Measurements from ENCODE around the gene BAK1. TPM values are rescaled to one million over a fixed set of nuclear protein-coding genes. Genes with fewer than 3 reads are reported as not detected.
"Not testable (repeated sequence)": the region's sequence is repeated elsewhere in the genome, so short reads cannot be mapped to it uniquely, and the experiment has no call there.

BAK1 gene
- total RNA-seq, 1 donor from 2014 or later, result 18.6 TPM

GRCh38 chr6:33570806-33571636 lies 9.1 kb downstream of the BAK1 start:
- TF ChIP-seq, protein P1, sequence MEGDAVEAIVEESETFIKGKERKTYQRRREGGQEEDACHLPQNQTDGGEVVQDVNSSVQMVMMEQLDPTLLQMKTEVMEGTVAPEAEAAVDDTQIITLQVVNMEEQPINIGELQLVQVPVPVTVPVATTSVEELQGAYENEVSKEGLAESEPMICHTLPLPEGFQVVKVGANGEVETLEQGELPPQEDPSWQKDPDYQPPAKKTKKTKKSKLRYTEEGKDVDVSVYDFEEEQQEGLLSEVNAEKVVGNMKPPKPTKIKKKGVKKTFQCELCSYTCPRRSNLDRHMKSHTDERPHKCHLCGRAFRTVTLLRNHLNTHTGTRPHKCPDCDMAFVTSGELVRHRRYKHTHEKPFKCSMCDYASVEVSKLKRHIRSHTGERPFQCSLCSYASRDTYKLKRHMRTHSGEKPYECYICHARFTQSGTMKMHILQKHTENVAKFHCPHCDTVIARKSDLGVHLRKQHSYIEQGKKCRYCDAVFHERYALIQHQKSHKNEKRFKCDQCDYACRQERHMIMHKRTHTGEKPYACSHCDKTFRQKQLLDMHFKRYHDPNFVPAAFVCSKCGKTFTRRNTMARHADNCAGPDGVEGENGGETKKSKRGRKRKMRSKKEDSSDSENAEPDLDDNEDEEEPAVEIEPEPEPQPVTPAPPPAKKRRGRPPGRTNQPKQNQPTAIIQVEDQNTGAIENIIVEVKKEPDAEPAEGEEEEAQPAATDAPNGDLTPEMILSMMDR (conservative IDR thresholded peaks at IDR 0.05; ENCODE audit: low read depth, low read length), result no peak
- H3K4me3 ChIP-seq (ENCODE audit: low read depth, low read length), result peak overlapping the region; percentile 58
- no peak for DNase-seq (ENCODE audit: low read depth)

DNA sequence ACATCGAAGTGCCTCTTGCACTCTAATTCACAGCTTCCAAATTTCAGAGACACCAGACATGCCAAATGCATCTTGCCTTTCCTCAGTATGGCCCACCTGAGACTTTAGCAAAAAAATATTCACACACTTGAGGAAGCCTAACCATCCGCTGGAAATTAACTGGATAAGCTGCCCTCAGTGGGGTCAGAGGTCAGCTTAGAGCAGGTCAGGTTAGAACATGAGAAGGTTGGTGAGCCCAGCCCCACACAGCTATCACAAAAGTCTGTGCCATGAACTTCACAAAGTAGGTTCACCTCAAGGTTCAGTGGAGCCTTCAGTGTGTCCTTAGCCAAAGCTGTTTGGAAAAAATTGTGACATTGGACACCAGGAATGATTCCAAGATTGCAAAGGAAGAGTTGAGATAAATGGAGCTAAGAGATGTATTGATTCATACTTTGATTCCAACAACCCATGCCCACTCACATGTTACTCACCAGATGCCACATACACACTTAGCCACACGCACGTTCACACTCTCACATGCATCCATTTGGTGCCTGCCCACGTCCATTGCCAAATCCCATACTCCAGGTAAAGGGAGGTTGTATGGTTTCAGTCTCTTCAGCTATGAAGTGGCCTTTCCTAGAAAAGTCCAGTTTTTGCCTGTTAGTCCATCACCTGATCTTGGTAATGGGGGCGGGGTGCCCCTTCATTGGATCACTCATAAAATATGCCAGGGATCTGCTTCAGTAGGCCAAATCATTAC lies 11.1 kb downstream of the BAK1 start:
- no peak overlapping the region for H3K4me3 ChIP-seq (ENCODE audit: low read depth, low read length)
- TF ChIP-seq, protein P1 (conservative IDR thresholded peaks at IDR 0.05; ENCODE audit: low read depth, low read length), result no peak
- DNase-seq (ENCODE audit: low read depth), result no peak

DNA sequence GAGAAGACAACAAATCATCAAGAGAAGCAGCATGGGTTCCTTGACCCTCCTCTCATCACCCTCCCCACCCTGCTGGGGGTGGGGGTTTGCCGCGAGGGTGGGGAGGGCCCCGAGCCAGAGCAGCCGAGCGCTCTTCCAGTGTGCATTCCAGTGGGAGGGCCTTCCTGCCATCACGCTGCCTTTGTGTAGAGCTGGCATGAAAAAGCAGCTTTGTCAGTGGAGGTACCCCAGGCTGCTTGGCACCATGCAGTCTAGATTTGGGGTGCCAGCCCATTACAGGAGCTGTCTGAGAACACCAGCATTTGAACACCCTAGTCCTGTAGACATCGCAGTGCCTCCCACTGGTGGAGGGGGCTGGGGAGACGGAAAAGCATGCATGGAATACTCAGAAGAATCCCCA lies 12.2 kb downstream of the BAK1 start:
- no peak overlapping the region for H3K4me3 ChIP-seq (ENCODE audit: low read depth, low read length)
- no peak for DNase-seq (ENCODE audit: low read depth)
- TF ChIP-seq, protein P1 (conservative IDR thresholded peaks at IDR 0.05; ENCODE audit: low read depth, low read length), result no peak

- no peak for DNase-seq (ENCODE audit: low read depth)
- TF ChIP-seq, protein P1 (conservative IDR thresholded peaks at IDR 0.05; ENCODE audit: low read depth, low read length), result no peak
These were observed 13.6 kb downstream of the BAK1 start for GRCh38 chr6:33566182-33567084.

GRCh38 chr6:33558801-33559200 lies 21.3 kb downstream of the BAK1 start:
- TF ChIP-seq, protein P1 (conservative IDR thresholded peaks at IDR 0.05; ENCODE audit: low read depth, low read length), result no peak
- no peak overlapping the region for H3K4me3 ChIP-seq (ENCODE audit: low read depth, low read length)
- no peak for DNase-seq (ENCODE audit: low read depth)

More at GRCh38 chr6:33566182-33567084, 13.6 kb downstream of the BAK1 start:
- H3K4me3 ChIP-seq (ENCODE audit: low read depth, low read length), result no peak overlapping the region

GRCh38 chr6:33557376-33557775 lies 22.7 kb downstream of the BAK1 start:
- TF ChIP-seq, protein P1 (conservative IDR thresholded peaks at IDR 0.05; ENCODE audit: low read depth, low read length), result no peak
- no peak for DNase-seq (ENCODE audit: low read depth)
- no peak overlapping the region for H3K4me3 ChIP-seq (ENCODE audit: low read depth, low read length)

- not testable (repeated sequence) for DNase-seq (ENCODE audit: low read depth); H3K4me3 ChIP-seq (ENCODE audit: low read depth, low read length)
These were observed 27.2 kb downstream of the BAK1 start for GRCh38 chr6:33552883-33553282.

Measured in epithelial cell of proximal tubule (primary cell).